K562 (cell line): ENCODE measurements around the gene XCL1. TPM values are rescaled to one million over a fixed set of nuclear protein-coding genes. Genes with fewer than 3 reads are reported as not detected.

Experiments used
- ATAC-seq: fragments of 200-7000 bp; cut with Tn5 transposase; 3 replicates; pipeline ENCODE4 v1.9.1; 2020; ENCODE audit warnings: moderate library complexity
- BruUV-seq: library from RNA; stranded (reverse); fragments of 400-500 nt; replicated peaks from 2 replicates; lab custom pipeline; 2021; lab: Mats Ljungman, UMichigan
- CTCF ChIA-PET: fragments of 300-600 bp; formaldehyde crosslinking; extraction: SDS; loops from one replicate; lab custom pipeline; 2021; ENCODE audit warnings: low intra/inter-chr PET ratio; lab: Yijun Ruan, JAX
- POLR2A ChIA-PET: fragments of 300-600, 350-650 bp; sonication (Branson Sonifier 250); formaldehyde crosslinking; extraction: SDS; loops from one replicate; lab custom pipeline; 2021; ENCODE audit warnings: antibody characterized with exemption, inconsistent platforms; lab: Yijun Ruan, JAX
- DNase-seq, 4 experiments: peaks; one replicate each; pipeline versions ENCODE4 v3.0.0 to v3.0.0-alpha.2; 2011 to 2018; ENCODE audit warnings: low spot score in 3 of 4, mixed read lengths in 3 of 4; ENCODE audit errors: extremely low read depth in 1 of 4
- FAIRE-seq: peaks from 2 replicates; lab custom pipeline; 2011; peaks lifted over from hg19 to GRCh38; lab: Jason Lieb, UNC
- H2AFZ ChIP-seq: 2 replicates; pipeline ENCODE4 v1.6.0; 2011; ENCODE audit warnings: low read depth, low read length, control low read depth, inconsistent platforms
- H3K27ac ChIP-seq: fragments of 200-600 bp; 3 replicates; pipeline ENCODE4 v1.8.0; 2011; ENCODE audit warnings: low read depth, mild to moderate bottlenecking, control low read depth, inconsistent platforms, low read length, moderate library complexity, mixed read lengths; ENCODE audit errors: extremely low read depth
- H3K27me3 ChIP-seq, 2 experiments: fragments of 300-600 bp in 1 of 2; 2 replicates in 1 of 2; 3 replicates in 1 of 2; pipeline versions ENCODE4 v1.6.0 to v1.8.0; 2011; ENCODE audit warnings: inconsistent platforms in 2 of 2, low read length in 2 of 2, mild to moderate bottlenecking in 1 of 2, mixed read lengths in 1 of 2, moderate library complexity in 1 of 2; ENCODE audit not compliant: control insufficient read depth in 2 of 2, insufficient read depth in 2 of 2
- H3K36me3 ChIP-seq: fragments of 300-600 bp; 3 replicates; pipeline ENCODE4 v1.8.0; 2011; ENCODE audit warnings: mild to moderate bottlenecking, low read length, inconsistent platforms; ENCODE audit not compliant: control insufficient read depth, insufficient read depth
- H3K4me1 ChIP-seq, 2 experiments: fragments of 200-600 bp in 1 of 2; replicated peaks in 1 of 2; 2 replicates in 1 of 2; 3 replicates in 1 of 2; pipeline versions ENCODE4 v1.5.1 to v1.8.0; 2011; ENCODE audit warnings: inconsistent platforms in 2 of 2, low read length in 2 of 2, mild to moderate bottlenecking in 1 of 2, mixed read lengths in 1 of 2, moderate library complexity in 1 of 2; ENCODE audit not compliant: control insufficient read depth in 2 of 2, insufficient read depth in 2 of 2
- H3K4me2 ChIP-seq: 2 replicates; pipeline ENCODE4 v1.6.1; 2011; ENCODE audit warnings: low read length, control low read depth, inconsistent platforms, mixed read lengths; ENCODE audit not compliant: insufficient read depth
- H3K4me3 ChIP-seq: fragments of 200-600 bp; sonication (generic), shearing (Covaris generic); 2 replicates; pipeline ENCODE4 v1.5.1; 2016; ENCODE audit warnings: control low read depth, inconsistent platforms
- H3K79me2 ChIP-seq: fragments of 200-600 bp; 3 replicates; pipeline ENCODE4 v1.8.0; 2011; ENCODE audit warnings: low read length, inconsistent platforms; ENCODE audit not compliant: control insufficient read depth, insufficient read depth
- H3K9ac ChIP-seq, 2 experiments: 2 replicates each; pipeline versions ENCODE4 v1.6.0 to v1.6.1; 2011; ENCODE audit warnings: low read depth in 2 of 2, low read length in 2 of 2, control low read depth in 1 of 2, inconsistent platforms in 1 of 2, mild to moderate bottlenecking in 1 of 2, mixed read lengths in 1 of 2; ENCODE audit not compliant: insufficient read depth in 1 of 2
- H3K9me1 ChIP-seq: one replicate; pipeline ENCODE4 v1.6.0; 2011; ENCODE audit warnings: inconsistent platforms, mild to moderate bottlenecking, low read length, moderate library complexity; ENCODE audit not compliant: control insufficient read depth, insufficient read depth
- H3K9me3 ChIP-seq: replicated peaks from 2 replicates; pipeline ENCODE4 v1.5.1; 2011; ENCODE audit warnings: low read depth, low read length, inconsistent platforms; ENCODE audit not compliant: control insufficient read depth, insufficient read depth
- H4K20me1 ChIP-seq: replicated peaks from 2 replicates; pipeline ENCODE4 v1.6.1; 2011; ENCODE audit warnings: low read length, inconsistent platforms, mixed read lengths; ENCODE audit not compliant: control insufficient read depth, insufficient read depth
- BCLAF1 ChIP-seq, 2 experiments: fragments of 450-650 bp in 1 of 2; IDR thresholded peaks; 2 replicates each; pipeline ENCODE4 v1.6.1; 2011 to 2017; ENCODE audit warnings: low read depth in 2 of 2, antibody characterized with exemption in 1 of 2, borderline replicate concordance in 1 of 2, low read length in 1 of 2, mild to moderate bottlenecking in 1 of 2, mixed read lengths in 1 of 2; ENCODE audit not compliant: control insufficient read depth in 1 of 2
- BRCA1 ChIP-seq, 2 experiments: fragments of 450-650 bp in 1 of 2; sonication (generic) in 1 of 2; formaldehyde crosslinking in 1 of 2; IDR thresholded peaks; 2 replicates each; pipeline versions ENCODE4 v1.5.0 to v1.6.1; 2017 to 2020; ENCODE audit warnings: mild to moderate bottlenecking in 1 of 2, missing genetic modification reagents in 1 of 2
- CBFB ChIP-seq: sonication (generic); formaldehyde crosslinking; IDR thresholded peaks from 2 replicates; pipeline ENCODE4 v1.4.0; 2020; ENCODE audit warnings: mild to moderate bottlenecking, missing genetic modification reagents
- CEBPG ChIP-seq, 3 experiments: fragments of 200-800 bp in 1 of 3; sonication (Bioruptor generic) in 1 of 3; sonication (generic) in 1 of 3; formaldehyde crosslinking in 1 of 3; IDR thresholded peaks in 2 of 3; conservative IDR thresholded peaks in 1 of 3; 2 replicates each; pipeline versions ENCODE4 v1.6.1 to v1.8.0; 2016 to 2022; ENCODE audit warnings: missing compliant biosample characterization in 2 of 3, missing genetic modification characterization in 2 of 3, mild to moderate bottlenecking in 1 of 3, missing genetic modification reagents in 1 of 3
- EHMT2 ChIP-seq: fragments of 450-650 bp; IDR thresholded peaks from 2 replicates; pipeline ENCODE4 v1.6.1; 2018; ENCODE audit warnings: antibody characterized with exemption
- ELK3 ChIP-seq: fragments of 450-650 bp; formaldehyde crosslinking; IDR thresholded peaks from 2 replicates; pipeline ENCODE4 v1.4.0; 2020; ENCODE audit warnings: mild to moderate bottlenecking
- FOSL1 ChIP-seq: fragments of 200-800 bp; sonication (Bioruptor generic); conservative IDR thresholded peaks from 2 replicates; pipeline ENCODE4 v1.6.1; 2016; ENCODE audit warnings: missing genetic modification characterization, missing compliant biosample characterization
- KLF16 ChIP-seq: IDR thresholded peaks from 2 replicates; pipeline ENCODE4 v1.6.1; 2016; ENCODE audit warnings: antibody characterized with exemption
- RERE ChIP-seq: sonication (generic); formaldehyde crosslinking; IDR thresholded peaks from 2 replicates; pipeline ENCODE4 v1.8.0; 2023; ENCODE audit warnings: missing genetic modification reagents, mild to moderate bottlenecking, borderline replicate concordance
- ZNF184 ChIP-seq: sonication (generic); formaldehyde crosslinking; IDR thresholded peaks from 2 replicates; pipeline ENCODE4 v1.5.0; 2020; ENCODE audit warnings: missing genetic modification reagents
- ZNF239 ChIP-seq: fragments of 250-450 bp; sonication (Bioruptor Pico); IDR thresholded peaks from 2 replicates; pipeline ENCODE4 v1.4.0; 2020; ENCODE audit warnings: mild to moderate bottlenecking
- WGBS: fragments of 100-300 bp; shearing (Covaris generic); methylation state at CpG from one replicate; pipeline ENCODE4 v1.1.6; 2016; ENCODE audit warnings: low coverage, mixed read lengths; ENCODE audit not compliant: insufficient coverage; ENCODE audit errors: missing lambda C conversion rate; 5-methylcytosine and 5-hydroxymethylcytosine counted together
- in situ Hi-C: fragments of 300-500 bp; cut with MboI; formaldehyde crosslinking; loops from 4 replicates; pipeline ENCODE4 v1.15.0; 2018; ENCODE audit warnings: inconsistent platforms, mixed read lengths
- intact Hi-C: fragments of 100-400 bp; cut with micrococcal nuclease; formaldehyde crosslinking; loops from 2 replicates; pipeline ENCODE4 v1.14.2; 2022
- polyA plus RNA-seq, 8 experiments: library from polyadenylated mRNA; depleted of rRNA in 4 of 8; stranded (reverse) in 5 of 8; unstranded in 3 of 8; fragments of >200 nt; fragmentation: Nextera tagmentation in 2 of 8; fragmentation: Illumina TruSeq in 1 of 8; extraction: Ambion mirVana in 2 of 8; extraction: Trizol in 1 of 8; gene quantifications; 2 replicates each; pipeline versions ENCODE4 v1.2.1 to v1.2.3, GENCODE V29; 2011 to 2014; ENCODE audit warnings: inconsistent platforms in 1 of 8, missing spikeins in 1 of 8
- total RNA-seq, 7 experiments: library from RNA; depleted of rRNA in 6 of 7; stranded (reverse); fragments of >200 nt in 6 of 7; fragmentation: Illumina TruSeq in 2 of 7; extraction: Trizol in 2 of 7; gene quantifications; 2 replicates each; pipeline versions ENCODE4 v1.2.1 to v1.2.3, GENCODE V29; 2011 to 2021; ENCODE audit warnings: low replicate concordance in 1 of 7

The XCL1 gene
- total and polyA plus RNA-seq, 9 of the 15 experiments (the other 6 are each of a cell fraction or from before 2014, with no cell fraction given): 0.06 to 0.09 (median 0.06) TPM; not detected in 6

- no peak for FAIRE-seq
- CTCF ChIA-PET: no interaction called here
- 0% methylated on average over 1 of the region's 1 CpG for WGBS
- H3K27ac ChIP-seq: no peak overlapping the region
- no peaks in the 10 kb centered on the region for H3K9me1 ChIP-seq
- TF ChIP-seq EHMT2: no peak
- TF ChIP-seq KLF16: no peak
- TF ChIP-seq RERE (CRISPR knock-in tag): no peak
- TF ChIP-seq FOSL1: no peak
- TF ChIP-seq ZNF184: no peak
- no peak for TF ChIP-seq ELK3 (CRISPR knock-in tag)
- TF ChIP-seq CBFB: no peak
- TF ChIP-seq BRCA1 (IDR thresholded peaks at IDR 0.05): no peak
- TF ChIP-seq BRCA1 (CRISPR knock-in tag; IDR thresholded peaks at IDR 0.05): no peak
- no peak for TF ChIP-seq BCLAF1 (IDR thresholded peaks at IDR 0.05; ENCODE audit: borderline replicate concordance in 1 of 2, control insufficient read depth in 1 of 2, low read depth in 2 of 2, low read length in 1 of 2)
- no peak for TF ChIP-seq CEBPG (CRISPR knock-in tag; IDR thresholded peaks at IDR 0.05)
- TF ChIP-seq CEBPG (tag; conservative IDR thresholded peaks at IDR 0.05 in 1 of 2, IDR thresholded peaks at IDR 0.05 in 1 of 2): no peak
- no peak for TF ChIP-seq ZNF239 (CRISPR knock-in tag)
- no peak overlapping the region for H3K4me3 ChIP-seq
- no peaks in the 10 kb centered on the region for H4K20me1 ChIP-seq
- H3K9ac ChIP-seq: no peak overlapping the region
- H3K79me2 ChIP-seq: no peaks in the 10 kb centered on the region
- no peak overlapping the region for H3K4me2 ChIP-seq
- no peak overlapping the region for H2AFZ ChIP-seq
- H3K4me1 ChIP-seq: no peaks in the 10 kb centered on the region
- no TSS peak for BruUV-seq
- no peak for ATAC-seq
- no peak for DNase-seq
- H3K27me3 ChIP-seq: peaks cover 0 to 7% of the 10 kb centered on the region in 2 experiments; a peak in 1 of 5 replicates
- no peaks in the 10 kb centered on the region for H3K36me3 ChIP-seq
- intact Hi-C loops: no loop called here
- no peaks in the 10 kb centered on the region for H3K9me3 ChIP-seq
- POLR2A ChIA-PET: no interaction called here
- in situ Hi-C loops: no loop called here
Observed at GRCh38 chr1:168550971-168551370, 25.4 kb upstream of the XCL1 start.
